Fibroblast of lung (primary cell): ENCODE data around the gene ENOX1. TPM values are rescaled to one million over a fixed set of nuclear protein-coding genes. Genes with fewer than 3 reads are reported as not detected.

Source experiments
- DNase-seq, 2 donors: peaks; one replicate each; pipeline versions ENCODE4 v3.0.0 to v3.0.0-alpha.2; 2010; ENCODE audit warnings: low read depth in 2 of 2
- H2AFZ ChIP-seq: 2 replicates; pipeline ENCODE4 v1.5.1; 2012; ENCODE audit warnings: low read length, control low read depth, inconsistent platforms
- H3K27ac ChIP-seq: 2 replicates; pipeline ENCODE4 v1.5.1; 2011; ENCODE audit warnings: low read length, control low read depth; ENCODE audit not compliant: insufficient read depth
- H3K27me3 ChIP-seq: 2 replicates; pipeline ENCODE4 v1.5.1; 2011; ENCODE audit warnings: mild to moderate bottlenecking, low read length; ENCODE audit not compliant: control insufficient read depth, insufficient read depth
- H3K36me3 ChIP-seq: 2 replicates; pipeline ENCODE4 v1.5.1; 2011; ENCODE audit warnings: low read length; ENCODE audit not compliant: control insufficient read depth, insufficient read depth
- H3K4me1 ChIP-seq: 2 replicates; pipeline ENCODE4 v1.5.1; 2011; ENCODE audit warnings: low read length; ENCODE audit not compliant: control insufficient read depth, insufficient read depth; ENCODE audit errors: extremely low read depth
- H3K4me2 ChIP-seq: 2 replicates; pipeline ENCODE4 v1.5.1; 2011; ENCODE audit warnings: low read length, control low read depth; ENCODE audit not compliant: insufficient read depth; ENCODE audit errors: extremely low read depth
- H3K4me3 ChIP-seq, 4 experiments: fragments of 200-600 bp in 1 of 4; sonication (generic) in 1 of 4; replicated peaks in 1 of 4; 2 replicates each; pipeline ENCODE4 v1.5.1; 2011 to 2016; ENCODE audit warnings: low read length in 4 of 4, low read depth in 3 of 4, mild to moderate bottlenecking in 3 of 4, control low read depth in 2 of 4, inconsistent platforms in 1 of 4, mixed read lengths in 1 of 4; ENCODE audit not compliant: insufficient read depth in 1 of 4; ENCODE audit errors: control extremely low read depth in 1 of 4
- H3K79me2 ChIP-seq: 2 replicates; pipeline ENCODE4 v1.5.1; 2012; ENCODE audit warnings: mild to moderate bottlenecking, low read length, inconsistent platforms; ENCODE audit not compliant: control insufficient read depth, insufficient read depth
- H3K9ac ChIP-seq: 2 replicates; pipeline ENCODE4 v1.5.1; 2011; ENCODE audit warnings: mild to moderate bottlenecking, low read length, control low read depth; ENCODE audit not compliant: insufficient read depth
- H3K9me3 ChIP-seq: 2 replicates; pipeline ENCODE4 v1.5.1; 2012; ENCODE audit warnings: low read depth, low read length; ENCODE audit not compliant: control insufficient read depth, insufficient read depth
- H4K20me1 ChIP-seq: 2 replicates; pipeline ENCODE4 v1.5.1; 2011; ENCODE audit warnings: low read length; ENCODE audit not compliant: control insufficient read depth, insufficient read depth; ENCODE audit errors: extremely low read depth
- EZH2 ChIP-seq: IDR thresholded peaks from 2 replicates; pipeline ENCODE4 v1.5.1; 2012; ENCODE audit warnings: low read length, control low read depth, mild to moderate bottlenecking; ENCODE audit errors: missing control alignments
- polyA plus RNA-seq, 2 donors: library from polyadenylated mRNA; depleted of rRNA in 1 of 2; stranded (reverse) in 1 of 2; unstranded in 1 of 2; fragments of >200 nt; gene quantifications; 2 replicates each; pipeline ENCODE4 v1.2.1, GENCODE V29; 2011 to 2012; ENCODE audit warnings: missing spikeins in 1 of 2
- total RNA-seq: library from RNA; depleted of rRNA; stranded (reverse); fragments of >200 nt; gene quantifications from 2 replicates; pipeline ENCODE4 v1.2.1, GENCODE V29; 2014
- TF ChIP-seq, protein P1 (sequence below), 2 donors: IDR thresholded peaks in 1 of 2; conservative IDR thresholded peaks in 1 of 2; 1 replicate in 1 of 2; 2 replicates in 1 of 2; pipeline ENCODE4 v1.5.1; 2011 to 2012; ENCODE audit warnings: low read length in 2 of 2, control low read depth in 1 of 2, inconsistent platforms in 1 of 2, low read depth in 1 of 2, mild to moderate bottlenecking in 1 of 2

The ENOX1 gene
- total and polyA plus RNA-seq, 2 donors (not counting 1 experiment from before 2014, with no cell fraction given), result 3.5 to 7.6 TPM

DNA sequence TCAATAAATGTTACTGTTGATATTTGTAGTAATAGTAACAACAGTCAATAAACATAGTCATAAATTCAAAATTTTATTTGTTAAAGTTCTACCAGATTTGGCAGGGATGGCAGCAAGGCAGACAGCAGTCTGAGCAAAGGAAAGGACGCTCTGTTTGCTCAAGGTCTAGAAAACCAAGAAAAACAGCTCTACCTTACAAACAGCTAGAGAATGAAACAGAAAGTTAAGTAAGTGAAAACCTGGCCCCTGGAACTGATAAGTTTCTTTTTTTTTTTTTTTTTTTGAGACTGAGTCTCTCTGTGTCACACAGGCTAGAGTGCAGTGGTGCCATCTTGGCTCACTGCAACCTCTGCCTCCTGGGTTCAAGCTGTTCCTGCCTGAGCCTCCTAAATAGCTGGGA, 27.9 kb downstream of the ENOX1 start:
- no peak overlapping the region for H3K9ac ChIP-seq
- H3K4me3 ChIP-seq, result no peak overlapping the region
- H3K4me2 ChIP-seq, result no peak overlapping the region
- no peaks in the 10 kb centered on the region for H4K20me1 ChIP-seq
- no peak overlapping the region for H3K27ac ChIP-seq
- no peaks in the 10 kb centered on the region for H3K27me3 ChIP-seq
- no peaks in the 10 kb centered on the region for H3K79me2 ChIP-seq
- H3K36me3 ChIP-seq, result no peaks in the 10 kb centered on the region
- H2AFZ ChIP-seq, result no peak overlapping the region
- TF ChIP-seq, protein P1, sequence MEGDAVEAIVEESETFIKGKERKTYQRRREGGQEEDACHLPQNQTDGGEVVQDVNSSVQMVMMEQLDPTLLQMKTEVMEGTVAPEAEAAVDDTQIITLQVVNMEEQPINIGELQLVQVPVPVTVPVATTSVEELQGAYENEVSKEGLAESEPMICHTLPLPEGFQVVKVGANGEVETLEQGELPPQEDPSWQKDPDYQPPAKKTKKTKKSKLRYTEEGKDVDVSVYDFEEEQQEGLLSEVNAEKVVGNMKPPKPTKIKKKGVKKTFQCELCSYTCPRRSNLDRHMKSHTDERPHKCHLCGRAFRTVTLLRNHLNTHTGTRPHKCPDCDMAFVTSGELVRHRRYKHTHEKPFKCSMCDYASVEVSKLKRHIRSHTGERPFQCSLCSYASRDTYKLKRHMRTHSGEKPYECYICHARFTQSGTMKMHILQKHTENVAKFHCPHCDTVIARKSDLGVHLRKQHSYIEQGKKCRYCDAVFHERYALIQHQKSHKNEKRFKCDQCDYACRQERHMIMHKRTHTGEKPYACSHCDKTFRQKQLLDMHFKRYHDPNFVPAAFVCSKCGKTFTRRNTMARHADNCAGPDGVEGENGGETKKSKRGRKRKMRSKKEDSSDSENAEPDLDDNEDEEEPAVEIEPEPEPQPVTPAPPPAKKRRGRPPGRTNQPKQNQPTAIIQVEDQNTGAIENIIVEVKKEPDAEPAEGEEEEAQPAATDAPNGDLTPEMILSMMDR (conservative IDR thresholded peaks at IDR 0.05 in 1 of 2, IDR thresholded peaks at IDR 0.05 in 1 of 2; ENCODE audit: low read depth in 1 of 2, low read length in 2 of 2), result no peak
- TF ChIP-seq EZH2, result no peak
- no peak for DNase-seq
- H3K9me3 ChIP-seq, result no peaks in the 10 kb centered on the region
- no peaks in the 10 kb centered on the region for H3K4me1 ChIP-seq

DNA sequence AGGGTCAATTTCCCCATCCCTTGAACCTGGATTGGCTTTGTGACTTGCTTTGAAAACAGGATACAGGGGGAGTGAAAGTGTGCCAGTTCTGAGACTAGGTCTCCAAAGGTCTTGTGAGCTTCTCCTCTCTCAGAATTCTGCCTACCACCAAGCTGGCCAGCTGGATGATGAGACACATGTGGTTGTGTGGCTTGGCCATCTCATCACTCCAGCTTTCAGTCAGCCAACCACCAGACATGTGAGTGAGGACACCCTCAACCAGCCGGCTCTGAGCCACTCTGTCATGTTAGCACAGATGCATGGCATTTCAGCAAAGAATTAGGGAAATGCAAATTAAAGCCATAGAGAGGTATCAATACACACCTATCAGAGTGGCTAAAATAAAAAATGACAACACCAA, 29.5 kb downstream of the ENOX1 start:
- Histone ChIP-seq H3K9ac (no peak overlapping the region), H3K4me3 (no peak overlapping the region), H2AFZ (no peak overlapping the region), H3K4me1 (no peaks in the 10 kb centered on the region), H3K27ac (no peak overlapping the region), H3K4me2 (no peak overlapping the region), H3K9me3 (no peaks in the 10 kb centered on the region), H4K20me1 (no peaks in the 10 kb centered on the region), H3K27me3 (no peaks in the 10 kb centered on the region), H3K79me2 (no peaks in the 10 kb centered on the region), H3K36me3 (no peaks in the 10 kb centered on the region)
- no peak for TF ChIP-seq EZH2
- TF ChIP-seq, protein P1 (conservative IDR thresholded peaks at IDR 0.05 in 1 of 2, IDR thresholded peaks at IDR 0.05 in 1 of 2; ENCODE audit: low read depth in 1 of 2, low read length in 2 of 2), result no peak
- DNase-seq, result no peak

DNA sequence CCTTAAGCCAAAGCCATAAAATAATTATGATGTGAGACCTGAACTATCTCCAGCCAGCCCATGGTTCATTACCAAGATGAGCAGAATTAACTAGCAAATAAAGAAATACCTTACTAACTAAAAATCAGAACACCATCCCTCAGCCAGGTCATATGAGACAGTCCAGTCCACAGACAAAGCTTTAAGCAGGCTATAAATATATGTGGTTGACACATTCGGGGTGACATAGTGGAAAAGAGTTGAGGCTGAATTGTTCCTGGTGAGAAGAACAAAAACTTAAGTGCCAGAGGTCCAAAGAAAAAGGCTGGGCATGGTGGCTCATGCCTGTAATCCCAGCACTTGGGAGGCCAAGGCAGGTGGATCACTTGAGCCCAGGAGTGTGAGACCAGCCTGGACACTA, 30.9 kb downstream of the ENOX1 start:
- Histone ChIP-seq H3K9me3 (no peaks in the 10 kb centered on the region), H3K4me1 (no peaks in the 10 kb centered on the region), H3K79me2 (no peaks in the 10 kb centered on the region), H2AFZ (no peak overlapping the region), H3K36me3 (no peaks in the 10 kb centered on the region), H4K20me1 (no peaks in the 10 kb centered on the region), H3K9ac (no peak overlapping the region), H3K4me2 (no peak overlapping the region), H3K27me3 (no peaks in the 10 kb centered on the region), H3K27ac (no peak overlapping the region), H3K4me3 (no peak overlapping the region)
- no peak for DNase-seq
- TF ChIP-seq EZH2, result no peak
- TF ChIP-seq, protein P1 (conservative IDR thresholded peaks at IDR 0.05 in 1 of 2, IDR thresholded peaks at IDR 0.05 in 1 of 2; ENCODE audit: low read depth in 1 of 2, low read length in 2 of 2), result no peak
